ENCODE measurements around the gene METRNL.
"Not testable (repeated sequence)": the region's sequence is repeated elsewhere in the genome, so short reads cannot be mapped to it uniquely, and the experiment has no call there.

METRNL gene

GRCh38 chr17:83109793-83110645 is 30.6 kb downstream of the METRNL start:
- DNase-seq = no peak

GRCh38 chr17:83110735-83111134 is 31.3 kb downstream of the METRNL start:
- no peak for DNase-seq

GRCh38 chr17:83111516-83112282 is 32.3 kb downstream of the METRNL start:
- DNase-seq = no peak

- no peak for DNase-seq
Measured at GRCh38 chr17:83113381-83113780, 34.0 kb downstream of the METRNL start.

GRCh38 chr17:83113792-83114191 is 34.4 kb downstream of the METRNL start:
- DNase-seq = no peak

GRCh38 chr17:83114706-83115105 is 35.3 kb downstream of the METRNL start:
- no peak for DNase-seq

GRCh38 chr17:83115202-83115651 is 35.8 kb downstream of the METRNL start:
- DNase-seq = no peak

- no peak for DNase-seq
Measured at GRCh38 chr17:83115832-83116231, 36.4 kb downstream of the METRNL start.

- no peak for DNase-seq
Measured at GRCh38 chr17:83116311-83116771, 36.9 kb downstream of the METRNL start.

GRCh38 chr17:83116783-83117555 is 37.6 kb downstream of the METRNL start:
- DNase-seq = no peak

- DNase-seq = no peak
Measured at GRCh38 chr17:83117583-83117982, 38.2 kb downstream of the METRNL start.

- DNase-seq = no peak
Measured at GRCh38 chr17:83118071-83118841, 38.8 kb downstream of the METRNL start.

GRCh38 chr17:83119987-83120864 is 40.8 kb downstream of the METRNL start:
- no peak for DNase-seq

GRCh38 chr17:83121473-83121872 is 42.1 kb downstream of the METRNL start:
- not testable (repeated sequence) for DNase-seq

GRCh38 chr17:83121921-83122820 is 42.8 kb downstream of the METRNL start:
- no peak for DNase-seq

GRCh38 chr17:83122834-83123233 is 43.4 kb downstream of the METRNL start:
- no peak for DNase-seq

GRCh38 chr17:83123896-83124801 is 44.7 kb downstream of the METRNL start:
- DNase-seq = no peak

- no peak for DNase-seq
Measured at GRCh38 chr17:83124871-83125514, 45.6 kb downstream of the METRNL start.
